ENCODE results near the gene CRYZL1.

CRYZL1 gene

GRCh38 chr21:33562389-33562788 lies 79.2 kb downstream of the CRYZL1 start:
- WGBS, 2 experiments (ENCODE audit: insufficient coverage in 2 of 2): 100% methylated on average over 1 of the region's 2 CpGs; no CpG with 5 or more reads in 1 of the 2 experiments
- H3K4me3 ChIP-seq (ENCODE audit: extremely low read depth, insufficient read depth, low read length, poor library complexity, severe bottlenecking): no peak overlapping the region
- H3K36me3 ChIP-seq (ENCODE audit: control insufficient read depth, insufficient read depth, low read length): peaks cover 55% of the 10 kb centered on the region
- H3K9me3 ChIP-seq (ENCODE audit: control insufficient read depth, low read length): no peaks in the 10 kb centered on the region
- no peaks in the 10 kb centered on the region for H3K4me1 ChIP-seq (ENCODE audit: control insufficient read depth, insufficient read depth, low read length, poor library complexity, severe bottlenecking)
- H3K27ac ChIP-seq (ENCODE audit: low read depth, low read length, severe bottlenecking): no peak overlapping the region

- H3K4me1 ChIP-seq (ENCODE audit: control insufficient read depth, insufficient read depth, low read length, poor library complexity, severe bottlenecking): no peaks in the 10 kb centered on the region
- H3K4me3 ChIP-seq (ENCODE audit: extremely low read depth, insufficient read depth, low read length, poor library complexity, severe bottlenecking): no peak overlapping the region
- H3K36me3 ChIP-seq (ENCODE audit: control insufficient read depth, insufficient read depth, low read length): peaks cover 61% of the 10 kb centered on the region
- WGBS, 2 experiments (ENCODE audit: insufficient coverage in 2 of 2): no CpG with 5 or more reads among the region's 2 CpGs
- H3K27ac ChIP-seq (ENCODE audit: low read depth, low read length, severe bottlenecking): no peak overlapping the region
- no peaks in the 10 kb centered on the region for H3K9me3 ChIP-seq (ENCODE audit: control insufficient read depth, low read length)
Measured at GRCh38 chr21:33561373-33561772, 80.2 kb downstream of the CRYZL1 start.

GRCh38 chr21:33560965-33561364 lies 80.6 kb downstream of the CRYZL1 start:
- no peaks in the 10 kb centered on the region for H3K4me1 ChIP-seq (ENCODE audit: control insufficient read depth, insufficient read depth, low read length, poor library complexity, severe bottlenecking)
- no peaks in the 10 kb centered on the region for H3K9me3 ChIP-seq (ENCODE audit: control insufficient read depth, low read length)
- H3K27ac ChIP-seq (ENCODE audit: low read depth, low read length, severe bottlenecking): no peak overlapping the region
- H3K4me3 ChIP-seq (ENCODE audit: extremely low read depth, insufficient read depth, low read length, poor library complexity, severe bottlenecking): no peak overlapping the region
- H3K36me3 ChIP-seq (ENCODE audit: control insufficient read depth, insufficient read depth, low read length): peaks cover 65% of the 10 kb centered on the region

- 97 to 100% methylated on average over 5 to 10 of the region's 10 CpGs for WGBS, 2 experiments (ENCODE audit: insufficient coverage in 2 of 2)
- Histone ChIP-seq H3K9me3 (ENCODE audit: control insufficient read depth, low read length) (no peaks in the 10 kb centered on the region), H3K36me3 (ENCODE audit: control insufficient read depth, insufficient read depth, low read length) (peaks cover 66% of the 10 kb centered on the region), H3K4me3 (ENCODE audit: extremely low read depth, insufficient read depth, low read length, poor library complexity, severe bottlenecking) (no peak overlapping the region), H3K27ac (ENCODE audit: low read depth, low read length, severe bottlenecking) (no peak overlapping the region), H3K4me1 (ENCODE audit: control insufficient read depth, insufficient read depth, low read length, poor library complexity, severe bottlenecking) (no peaks in the 10 kb centered on the region)
Measured at GRCh38 chr21:33559813-33560212, 81.7 kb downstream of the CRYZL1 start.

GRCh38 chr21:33558777-33559421 lies 82.6 kb downstream of the CRYZL1 start:
- WGBS, 2 experiments (ENCODE audit: insufficient coverage in 2 of 2): no CpG with 5 or more reads among the region's 4 CpGs
- Histone ChIP-seq H3K27ac (ENCODE audit: low read depth, low read length, severe bottlenecking) (no peak overlapping the region), H3K36me3 (ENCODE audit: control insufficient read depth, insufficient read depth, low read length) (peaks cover 67% of the 10 kb centered on the region), H3K4me3 (ENCODE audit: extremely low read depth, insufficient read depth, low read length, poor library complexity, severe bottlenecking) (no peak overlapping the region), H3K9me3 (ENCODE audit: control insufficient read depth, low read length) (no peaks in the 10 kb centered on the region), H3K4me1 (ENCODE audit: control insufficient read depth, insufficient read depth, low read length, poor library complexity, severe bottlenecking) (no peaks in the 10 kb centered on the region)

GRCh38 chr21:33557447-33557846 lies 84.1 kb downstream of the CRYZL1 start:
- peaks cover 80% of the 10 kb centered on the region for H3K36me3 ChIP-seq (ENCODE audit: control insufficient read depth, insufficient read depth, low read length)
- no peak overlapping the region for H3K4me3 ChIP-seq (ENCODE audit: extremely low read depth, insufficient read depth, low read length, poor library complexity, severe bottlenecking)
- no peaks in the 10 kb centered on the region for H3K9me3 ChIP-seq (ENCODE audit: control insufficient read depth, low read length)
- no peaks in the 10 kb centered on the region for H3K4me1 ChIP-seq (ENCODE audit: control insufficient read depth, insufficient read depth, low read length, poor library complexity, severe bottlenecking)
- H3K27ac ChIP-seq (ENCODE audit: low read depth, low read length, severe bottlenecking): no peak overlapping the region
- WGBS, 2 experiments (ENCODE audit: insufficient coverage in 2 of 2): 97 to 99% methylated on average over 15 of the region's 19 CpGs

- Histone ChIP-seq H3K4me1 (ENCODE audit: control insufficient read depth, insufficient read depth, low read length, poor library complexity, severe bottlenecking) (no peaks in the 10 kb centered on the region), H3K27ac (ENCODE audit: low read depth, low read length, severe bottlenecking) (no peak overlapping the region), H3K36me3 (ENCODE audit: control insufficient read depth, insufficient read depth, low read length) (peaks cover 90% of the 10 kb centered on the region), H3K4me3 (ENCODE audit: extremely low read depth, insufficient read depth, low read length, poor library complexity, severe bottlenecking) (no peak overlapping the region), H3K9me3 (ENCODE audit: control insufficient read depth, low read length) (no peaks in the 10 kb centered on the region)
- WGBS, 2 experiments (ENCODE audit: insufficient coverage in 2 of 2): 94 to 97% methylated on average over 12 to 29 of the region's 32 CpGs
Measured at GRCh38 chr21:33554982-33555344, 86.6 kb downstream of the CRYZL1 start.

GRCh38 chr21:33554236-33554981 lies 87.1 kb downstream of the CRYZL1 start:
- 94 to 98% methylated on average over 18 of the region's 18 CpGs for WGBS, 2 experiments (ENCODE audit: insufficient coverage in 2 of 2)
- no peak overlapping the region for H3K4me3 ChIP-seq (ENCODE audit: extremely low read depth, insufficient read depth, low read length, poor library complexity, severe bottlenecking)

GRCh38 chr21:33552999-33553598 lies 88.4 kb downstream of the CRYZL1 start:
- Histone ChIP-seq H3K9me3 (ENCODE audit: control insufficient read depth, low read length) (no peaks in the 10 kb centered on the region), H3K4me3 (ENCODE audit: extremely low read depth, insufficient read depth, low read length, poor library complexity, severe bottlenecking) (no peak overlapping the region), H3K27ac (ENCODE audit: low read depth, low read length, severe bottlenecking) (no peak overlapping the region), H3K4me1 (ENCODE audit: control insufficient read depth, insufficient read depth, low read length, poor library complexity, severe bottlenecking) (no peaks in the 10 kb centered on the region), H3K36me3 (ENCODE audit: control insufficient read depth, insufficient read depth, low read length) (peaks cover 88% of the 10 kb centered on the region)
- 97% methylated on average over 12 of the region's 12 CpGs for WGBS, 2 experiments (ENCODE audit: insufficient coverage in 2 of 2)

More at GRCh38 chr21:33554236-33554981, 87.1 kb downstream of the CRYZL1 start:
- Histone ChIP-seq H3K9me3 (ENCODE audit: control insufficient read depth, low read length) (no peaks in the 10 kb centered on the region), H3K27ac (ENCODE audit: low read depth, low read length, severe bottlenecking) (no peak overlapping the region), H3K36me3 (ENCODE audit: control insufficient read depth, insufficient read depth, low read length) (peaks cover 90% of the 10 kb centered on the region), H3K4me1 (ENCODE audit: control insufficient read depth, insufficient read depth, low read length, poor library complexity, severe bottlenecking) (no peaks in the 10 kb centered on the region)

- H3K27ac ChIP-seq (ENCODE audit: low read depth, low read length, severe bottlenecking): no peak overlapping the region
- H3K4me1 ChIP-seq (ENCODE audit: control insufficient read depth, insufficient read depth, low read length, poor library complexity, severe bottlenecking): no peaks in the 10 kb centered on the region
- no peak overlapping the region for H3K4me3 ChIP-seq (ENCODE audit: extremely low read depth, insufficient read depth, low read length, poor library complexity, severe bottlenecking)
- 98% methylated on average over 24 of the region's 24 CpGs for WGBS, 2 experiments (ENCODE audit: insufficient coverage in 2 of 2)
- H3K9me3 ChIP-seq (ENCODE audit: control insufficient read depth, low read length): no peaks in the 10 kb centered on the region
- H3K36me3 ChIP-seq (ENCODE audit: control insufficient read depth, insufficient read depth, low read length): peaks cover 87% of the 10 kb centered on the region
Measured at GRCh38 chr21:33552093-33552998, 89.2 kb downstream of the CRYZL1 start.

Data from mesodermal cell (in vitro differentiated cells).